K562 (cell line): ENCODE results near the gene OR8B3. TPM values are rescaled to one million over a fixed set of nuclear protein-coding genes. Genes with fewer than 3 reads are reported as not detected.

ENCODE experiments used
- ERF ChIP-seq: fragments of 450-650 bp; formaldehyde crosslinking; IDR thresholded peaks from 2 replicates; pipeline ENCODE4 v1.4.0; 2020; ENCODE audit warnings: mild to moderate bottlenecking, mixed read lengths
- ESRRB ChIP-seq: fragments of 250-450 bp; sonication (Bioruptor Pico); IDR thresholded peaks from 2 replicates; pipeline ENCODE4 v1.5.0; 2020; ENCODE audit warnings: mild to moderate bottlenecking, moderate library complexity, borderline replicate concordance
- FOXJ3 ChIP-seq: sonication (generic); formaldehyde crosslinking; IDR thresholded peaks from 2 replicates; pipeline ENCODE4 v1.4.0; 2020; ENCODE audit warnings: mild to moderate bottlenecking, missing genetic modification reagents
- JUN ChIP-seq, 2 experiments: sonication (generic) in 1 of 2; formaldehyde crosslinking in 1 of 2; IDR thresholded peaks; 2 replicates each; pipeline versions ENCODE4 v1.6.1 to v1.8.0; 2012 to 2022; ENCODE audit warnings: borderline replicate concordance in 2 of 2, mild to moderate bottlenecking in 2 of 2, improper control_type of control experiment in 1 of 2, low read depth in 1 of 2, low read length in 1 of 2, missing genetic modification reagents in 1 of 2
- SMAD3 ChIP-seq: fragments of 450-650 bp; formaldehyde crosslinking; conservative IDR thresholded peaks from 2 replicates; pipeline ENCODE4 v1.4.0; 2020; ENCODE audit warnings: mild to moderate bottlenecking
- YY1 ChIP-seq, 3 experiments: IDR thresholded peaks; 2 replicates each; pipeline ENCODE4 v1.6.1; 2011; ENCODE audit warnings: low read length in 2 of 3, mild to moderate bottlenecking in 2 of 3, moderate library complexity in 2 of 3, borderline replicate concordance in 1 of 3, control low read depth in 1 of 3, low read depth in 1 of 3; ENCODE audit not compliant: insufficient read depth in 3 of 3, insufficient replicate concordance in 2 of 3, control insufficient read depth in 1 of 3, insufficient read length in 1 of 3; ENCODE audit errors: extremely low read depth in 1 of 3
- ZNF121 ChIP-seq: sonication (generic); formaldehyde crosslinking; conservative IDR thresholded peaks from 2 replicates; pipeline ENCODE4 v1.8.0; 2022; ENCODE audit warnings: missing genetic modification reagents
- ZNF668 ChIP-seq: fragments of 250-450 bp; sonication (Bioruptor Pico); IDR thresholded peaks from 2 replicates; pipeline ENCODE4 v1.8.0; 2022; ENCODE audit warnings: mild to moderate bottlenecking, inconsistent platforms
- polyA plus RNA-seq, 8 experiments: library from polyadenylated mRNA; depleted of rRNA in 4 of 8; stranded (reverse) in 5 of 8; unstranded in 3 of 8; fragments of >200 nt; fragmentation: Nextera tagmentation in 2 of 8; fragmentation: Illumina TruSeq in 1 of 8; extraction: Ambion mirVana in 2 of 8; extraction: Trizol in 1 of 8; gene quantifications; 2 replicates each; pipeline versions ENCODE4 v1.2.1 to v1.2.3, GENCODE V29; 2011 to 2014; ENCODE audit warnings: inconsistent platforms in 1 of 8, missing spikeins in 1 of 8
- total RNA-seq, 7 experiments: library from RNA; depleted of rRNA in 6 of 7; stranded (reverse); fragments of >200 nt in 6 of 7; fragmentation: Illumina TruSeq in 2 of 7; extraction: Trizol in 2 of 7; gene quantifications; 2 replicates each; pipeline versions ENCODE4 v1.2.1 to v1.2.3, GENCODE V29; 2011 to 2021; ENCODE audit warnings: low replicate concordance in 1 of 7
- TF ChIP-seq, protein P1 (sequence below): sonication (generic); formaldehyde crosslinking; IDR thresholded peaks from 2 replicates; pipeline ENCODE4 v1.8.0; 2022; ENCODE audit warnings: missing genetic modification reagents, mild to moderate bottlenecking, moderate library complexity, borderline replicate concordance
- TF ChIP-seq, protein P2 (sequence below), 3 experiments: IDR thresholded peaks in 2 of 3; conservative IDR thresholded peaks in 1 of 3; 2 replicates each; pipeline ENCODE4 v1.5.1; 2011 to 2012; ENCODE audit warnings: low read length in 3 of 3, mild to moderate bottlenecking in 3 of 3, control low read depth in 2 of 3, improper control_type of control experiment in 1 of 3, inconsistent platforms in 1 of 3, low read depth in 1 of 3, mixed read lengths in 1 of 3, moderate library complexity in 1 of 3; ENCODE audit not compliant: insufficient read depth in 2 of 3
- TF ChIP-seq, protein P3 (sequence below), 2 experiments: fragments of 450-650 bp in 1 of 2; sonication (generic) in 1 of 2; formaldehyde crosslinking in 1 of 2; IDR thresholded peaks in 1 of 2; conservative IDR thresholded peaks in 1 of 2; 2 replicates each; pipeline versions ENCODE4 v1.6.1 to v1.8.1; 2016 to 2023; ENCODE audit warnings: mild to moderate bottlenecking in 2 of 2, moderate library complexity in 2 of 2, inconsistent platforms in 1 of 2, missing genetic modification reagents in 1 of 2
- TF ChIP-seq, protein P4 (sequence below), 2 experiments: fragments of 450-650 bp; formaldehyde crosslinking in 1 of 2; IDR thresholded peaks; 2 replicates each; pipeline versions ENCODE4 v1.4.0 to v1.6.1; 2014 to 2020; ENCODE audit warnings: mild to moderate bottlenecking in 2 of 2, borderline replicate concordance in 1 of 2, low read depth in 1 of 2

OR8B3 gene
- total and polyA plus RNA-seq, 9 of the 15 experiments (the other 6 are each of a cell fraction or from before 2014, with no cell fraction given): 0.13 TPM; not detected in 8

DNA sequence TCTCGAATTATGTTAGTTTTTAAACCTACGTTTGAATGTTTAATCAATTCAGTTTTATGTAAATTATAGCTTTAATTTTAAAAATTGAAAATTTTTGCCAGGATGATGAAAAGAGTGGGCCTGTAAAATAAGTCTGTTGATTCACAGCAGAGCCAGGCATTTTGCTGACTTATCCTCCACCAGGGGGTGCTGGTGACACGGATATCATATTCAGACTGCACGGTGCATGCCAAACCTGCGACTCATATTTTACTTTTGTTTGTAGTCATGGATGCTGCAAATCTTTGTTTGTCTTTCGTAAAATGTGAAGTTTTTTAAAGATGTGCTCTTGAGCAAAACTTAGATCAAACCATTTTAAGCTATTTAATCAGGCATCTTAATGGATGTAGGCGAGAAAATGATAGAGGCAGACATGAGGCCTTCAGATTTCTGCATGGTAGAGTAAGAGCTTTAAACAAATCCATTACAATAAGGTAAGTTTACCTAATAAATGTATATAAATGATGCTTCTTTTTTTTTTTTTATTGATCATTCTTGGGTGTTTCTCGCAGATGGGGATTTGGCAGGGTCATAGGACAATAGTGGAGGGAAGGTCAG, 3.6 kb upstream of the OR8B3 start (continued):
- TF ChIP-seq FOXJ3 (CRISPR knock-in tag): no peak
- TF ChIP-seq ZNF668 (CRISPR knock-in tag): no peak
- TF ChIP-seq SMAD3 (CRISPR knock-in tag): no peak
- no peak for TF ChIP-seq ESRRB (CRISPR knock-in tag)
- TF ChIP-seq, protein P1, sequence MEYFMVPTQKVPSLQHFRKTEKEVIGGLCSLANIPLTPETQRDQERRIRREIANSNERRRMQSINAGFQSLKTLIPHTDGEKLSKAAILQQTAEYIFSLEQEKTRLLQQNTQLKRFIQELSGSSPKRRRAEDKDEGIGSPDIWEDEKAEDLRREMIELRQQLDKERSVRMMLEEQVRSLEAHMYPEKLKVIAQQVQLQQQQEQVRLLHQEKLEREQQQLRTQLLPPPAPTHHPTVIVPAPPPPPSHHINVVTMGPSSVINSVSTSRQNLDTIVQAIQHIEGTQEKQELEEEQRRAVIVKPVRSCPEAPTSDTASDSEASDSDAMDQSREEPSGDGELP: no peak
- 0 out of 2 replicates have a peak, but pooled peaks have one; percentile 9 for TF ChIP-seq JUN (IDR thresholded peaks at IDR 0.05; ENCODE audit: borderline replicate concordance, low read depth, low read length)
- TF ChIP-seq JUN (CRISPR knock-in tag; IDR thresholded peaks at IDR 0.05; ENCODE audit: borderline replicate concordance): no peak
- TF ChIP-seq, protein P2, sequence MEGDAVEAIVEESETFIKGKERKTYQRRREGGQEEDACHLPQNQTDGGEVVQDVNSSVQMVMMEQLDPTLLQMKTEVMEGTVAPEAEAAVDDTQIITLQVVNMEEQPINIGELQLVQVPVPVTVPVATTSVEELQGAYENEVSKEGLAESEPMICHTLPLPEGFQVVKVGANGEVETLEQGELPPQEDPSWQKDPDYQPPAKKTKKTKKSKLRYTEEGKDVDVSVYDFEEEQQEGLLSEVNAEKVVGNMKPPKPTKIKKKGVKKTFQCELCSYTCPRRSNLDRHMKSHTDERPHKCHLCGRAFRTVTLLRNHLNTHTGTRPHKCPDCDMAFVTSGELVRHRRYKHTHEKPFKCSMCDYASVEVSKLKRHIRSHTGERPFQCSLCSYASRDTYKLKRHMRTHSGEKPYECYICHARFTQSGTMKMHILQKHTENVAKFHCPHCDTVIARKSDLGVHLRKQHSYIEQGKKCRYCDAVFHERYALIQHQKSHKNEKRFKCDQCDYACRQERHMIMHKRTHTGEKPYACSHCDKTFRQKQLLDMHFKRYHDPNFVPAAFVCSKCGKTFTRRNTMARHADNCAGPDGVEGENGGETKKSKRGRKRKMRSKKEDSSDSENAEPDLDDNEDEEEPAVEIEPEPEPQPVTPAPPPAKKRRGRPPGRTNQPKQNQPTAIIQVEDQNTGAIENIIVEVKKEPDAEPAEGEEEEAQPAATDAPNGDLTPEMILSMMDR (IDR thresholded peaks at IDR 0.05 in 2 of 3, conservative IDR thresholded peaks at IDR 0.05 in 1 of 3; ENCODE audit: insufficient read depth in 2 of 3, low read depth in 1 of 3, low read length in 3 of 3): peak; percentile 75 to 79 (median 78)
- no peak for TF ChIP-seq YY1 (IDR thresholded peaks at IDR 0.05; ENCODE audit: borderline replicate concordance in 1 of 3, control insufficient read depth in 1 of 3, extremely low read depth in 1 of 3, insufficient read depth in 3 of 3, insufficient read length in 1 of 3, insufficient replicate concordance in 2 of 3, low read depth in 1 of 3, low read length in 2 of 3)
- TF ChIP-seq ZNF121 (CRISPR knock-in tag): no peak
- TF ChIP-seq, protein P3, sequence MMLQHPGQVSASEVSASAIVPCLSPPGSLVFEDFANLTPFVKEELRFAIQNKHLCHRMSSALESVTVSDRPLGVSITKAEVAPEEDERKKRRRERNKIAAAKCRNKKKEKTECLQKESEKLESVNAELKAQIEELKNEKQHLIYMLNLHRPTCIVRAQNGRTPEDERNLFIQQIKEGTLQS (IDR thresholded peaks at IDR 0.05): peak; percentile 60
- TF ChIP-seq, protein P3 (CRISPR knock-in tag; conservative IDR thresholded peaks at IDR 0.05): no peak
- no peak for TF ChIP-seq ERF (CRISPR knock-in tag)
- TF ChIP-seq, protein P4, sequence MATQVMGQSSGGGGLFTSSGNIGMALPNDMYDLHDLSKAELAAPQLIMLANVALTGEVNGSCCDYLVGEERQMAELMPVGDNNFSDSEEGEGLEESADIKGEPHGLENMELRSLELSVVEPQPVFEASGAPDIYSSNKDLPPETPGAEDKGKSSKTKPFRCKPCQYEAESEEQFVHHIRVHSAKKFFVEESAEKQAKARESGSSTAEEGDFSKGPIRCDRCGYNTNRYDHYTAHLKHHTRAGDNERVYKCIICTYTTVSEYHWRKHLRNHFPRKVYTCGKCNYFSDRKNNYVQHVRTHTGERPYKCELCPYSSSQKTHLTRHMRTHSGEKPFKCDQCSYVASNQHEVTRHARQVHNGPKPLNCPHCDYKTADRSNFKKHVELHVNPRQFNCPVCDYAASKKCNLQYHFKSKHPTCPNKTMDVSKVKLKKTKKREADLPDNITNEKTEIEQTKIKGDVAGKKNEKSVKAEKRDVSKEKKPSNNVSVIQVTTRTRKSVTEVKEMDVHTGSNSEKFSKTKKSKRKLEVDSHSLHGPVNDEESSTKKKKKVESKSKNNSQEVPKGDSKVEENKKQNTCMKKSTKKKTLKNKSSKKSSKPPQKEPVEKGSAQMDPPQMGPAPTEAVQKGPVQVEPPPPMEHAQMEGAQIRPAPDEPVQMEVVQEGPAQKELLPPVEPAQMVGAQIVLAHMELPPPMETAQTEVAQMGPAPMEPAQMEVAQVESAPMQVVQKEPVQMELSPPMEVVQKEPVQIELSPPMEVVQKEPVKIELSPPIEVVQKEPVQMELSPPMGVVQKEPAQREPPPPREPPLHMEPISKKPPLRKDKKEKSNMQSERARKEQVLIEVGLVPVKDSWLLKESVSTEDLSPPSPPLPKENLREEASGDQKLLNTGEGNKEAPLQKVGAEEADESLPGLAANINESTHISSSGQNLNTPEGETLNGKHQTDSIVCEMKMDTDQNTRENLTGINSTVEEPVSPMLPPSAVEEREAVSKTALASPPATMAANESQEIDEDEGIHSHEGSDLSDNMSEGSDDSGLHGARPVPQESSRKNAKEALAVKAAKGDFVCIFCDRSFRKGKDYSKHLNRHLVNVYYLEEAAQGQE (IDR thresholded peaks at IDR 0.05; ENCODE audit: borderline replicate concordance): peak; percentile 59; the same call in 1 of the 2 replicates
- TF ChIP-seq, protein P4 (CRISPR knock-in tag; IDR thresholded peaks at IDR 0.05; ENCODE audit: low read depth): no peak
